Measurements from ENCODE around the gene MYRIP.
"Not testable (repeated sequence)": the region's sequence is repeated elsewhere in the genome, so short reads cannot be mapped to it uniquely, and the experiment has no call there.

MYRIP gene

DNA sequence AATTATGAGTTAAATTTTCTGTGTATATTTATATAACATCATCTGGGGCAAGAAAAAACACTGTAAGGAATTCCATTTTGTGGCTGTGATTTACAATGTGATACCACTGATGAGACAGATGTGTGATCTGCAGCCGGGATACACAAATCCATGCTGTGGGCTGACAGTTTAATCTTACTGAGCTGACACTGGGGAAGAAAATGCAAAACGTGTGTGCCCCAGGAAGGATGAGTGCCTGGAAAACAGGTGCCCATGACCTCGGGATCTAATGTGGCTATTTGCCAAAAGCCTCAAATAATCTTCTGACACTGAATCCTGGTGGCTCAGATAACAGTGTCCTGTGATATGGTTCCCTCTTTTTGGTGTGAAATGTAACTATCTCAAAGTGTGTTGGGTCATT, 10.5 kb downstream of the MYRIP start:
- no peak for DNase-seq
- H3K9me3 Mint-ChIP-seq: no peaks in the 10 kb centered on the region
- no peaks in the 10 kb centered on the region for H3K4me1 Mint-ChIP-seq
- no peak overlapping the region for H3K4me3 Mint-ChIP-seq
- no peaks in the 10 kb centered on the region for H3K36me3 Mint-ChIP-seq
- peaks cover 9% of the 10 kb centered on the region for H3K27me3 Mint-ChIP-seq
- no peak overlapping the region for H3K27ac Mint-ChIP-seq
- CTCF ChIA-PET: no interaction called here

DNA sequence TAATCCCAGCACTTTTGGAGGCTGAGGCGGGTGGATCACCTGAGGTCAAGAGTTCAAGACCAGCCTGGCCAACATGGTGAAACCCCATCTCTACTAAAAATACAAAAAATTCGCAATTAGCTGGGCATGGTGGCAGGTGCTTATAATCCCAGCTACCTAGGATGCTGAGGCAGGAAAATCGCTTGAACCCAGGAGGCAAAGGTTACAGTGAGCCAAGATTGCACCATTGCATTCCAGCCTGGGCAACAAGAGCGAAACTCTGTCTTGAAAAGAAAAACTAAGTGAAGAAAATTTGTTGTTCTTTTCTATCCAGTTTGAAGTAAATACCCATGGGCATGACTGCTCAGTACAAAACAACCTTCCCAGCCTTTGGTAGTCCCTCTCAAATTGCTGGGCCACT, 24.4 kb downstream of the MYRIP start:
- DNase-seq, H3K9me3 Mint-ChIP-seq, H3K27me3 Mint-ChIP-seq, H3K4me3 Mint-ChIP-seq, CTCF ChIA-PET, H3K4me1 Mint-ChIP-seq, H3K36me3 Mint-ChIP-seq, H3K27ac Mint-ChIP-seq: not testable (repeated sequence)

DNA sequence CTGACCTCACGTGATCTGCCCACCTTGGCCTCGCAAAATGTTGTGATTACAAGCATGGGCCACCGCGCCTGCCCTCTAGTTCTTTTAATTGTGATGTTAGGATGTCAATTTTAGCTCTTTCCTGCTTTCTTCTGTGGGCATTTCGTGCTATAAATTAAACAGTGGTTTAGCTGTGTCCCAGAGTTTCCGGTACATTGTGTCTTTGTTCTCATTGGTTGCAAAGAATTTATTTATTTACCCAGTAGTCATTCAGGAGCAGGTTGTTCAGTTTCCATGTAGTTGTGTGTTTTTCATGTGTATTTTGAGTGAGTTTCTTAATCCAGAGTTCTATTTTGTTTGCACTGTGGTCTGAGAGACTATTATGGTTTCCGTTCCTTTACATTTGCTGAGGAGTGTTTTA, 30.1 kb downstream of the MYRIP start:
- Mint-ChIP-seq H3K36me3 (no peaks in the 10 kb centered on the region), H3K27ac (no peak overlapping the region), H3K4me3 (no peak overlapping the region), H3K9me3 (no peaks in the 10 kb centered on the region), H3K27me3 (no peaks in the 10 kb centered on the region), H3K4me1 (no peaks in the 10 kb centered on the region)
- CTCF ChIA-PET: no interaction called here
- DNase-seq: no peak

DNA sequence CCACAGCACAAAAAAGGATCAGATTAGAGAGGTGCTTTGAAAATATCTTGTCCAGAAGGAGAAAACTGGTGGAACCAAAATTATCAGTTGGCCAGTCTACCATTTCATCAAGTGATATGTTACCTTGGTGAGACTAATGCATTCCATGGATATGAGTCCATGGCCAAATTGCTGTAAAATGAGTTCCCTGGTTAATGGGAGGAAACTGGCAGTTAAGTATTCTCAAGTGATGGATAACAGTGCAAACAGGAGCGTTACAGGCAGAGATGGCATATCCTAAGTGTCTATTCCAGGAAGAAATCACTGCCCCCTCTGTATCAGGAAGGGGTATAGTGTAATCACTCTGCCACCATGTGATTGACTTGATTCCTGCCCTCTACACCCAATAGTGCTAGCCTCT, 34.0 kb downstream of the MYRIP start:
- Mint-ChIP-seq H3K27ac (no peak overlapping the region), H3K27me3 (no peaks in the 10 kb centered on the region), H3K4me3 (no peak overlapping the region), H3K9me3 (no peaks in the 10 kb centered on the region), H3K36me3 (no peaks in the 10 kb centered on the region), H3K4me1 (no peaks in the 10 kb centered on the region)
- DNase-seq: no peak
- CTCF ChIA-PET: no interaction called here

DNA sequence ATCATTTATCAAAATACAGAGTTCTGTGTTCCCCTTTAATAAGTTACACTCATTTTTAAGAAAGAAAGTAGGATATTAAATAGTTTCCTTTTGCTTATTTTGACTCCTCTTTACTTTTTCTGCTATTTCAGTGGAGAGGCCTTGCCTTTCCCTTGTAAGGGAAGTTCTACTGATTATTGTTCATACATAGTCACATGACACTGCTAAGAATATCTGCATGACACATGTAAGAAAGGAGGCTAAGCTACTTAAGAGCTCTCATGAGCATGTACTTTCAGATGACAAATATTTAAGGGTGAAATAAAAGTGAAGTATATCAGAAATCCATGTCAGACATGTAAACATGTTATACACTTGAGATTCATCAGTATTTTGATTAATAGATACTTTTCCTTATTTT, 39.0 kb downstream of the MYRIP start:
- Mint-ChIP-seq H3K27me3 (no peaks in the 10 kb centered on the region), H3K36me3 (no peaks in the 10 kb centered on the region), H3K4me3 (no peak overlapping the region), H3K9me3 (no peaks in the 10 kb centered on the region), H3K4me1 (no peaks in the 10 kb centered on the region), H3K27ac (no peak overlapping the region)
- CTCF ChIA-PET: no interaction called here
- DNase-seq: no peak

DNA sequence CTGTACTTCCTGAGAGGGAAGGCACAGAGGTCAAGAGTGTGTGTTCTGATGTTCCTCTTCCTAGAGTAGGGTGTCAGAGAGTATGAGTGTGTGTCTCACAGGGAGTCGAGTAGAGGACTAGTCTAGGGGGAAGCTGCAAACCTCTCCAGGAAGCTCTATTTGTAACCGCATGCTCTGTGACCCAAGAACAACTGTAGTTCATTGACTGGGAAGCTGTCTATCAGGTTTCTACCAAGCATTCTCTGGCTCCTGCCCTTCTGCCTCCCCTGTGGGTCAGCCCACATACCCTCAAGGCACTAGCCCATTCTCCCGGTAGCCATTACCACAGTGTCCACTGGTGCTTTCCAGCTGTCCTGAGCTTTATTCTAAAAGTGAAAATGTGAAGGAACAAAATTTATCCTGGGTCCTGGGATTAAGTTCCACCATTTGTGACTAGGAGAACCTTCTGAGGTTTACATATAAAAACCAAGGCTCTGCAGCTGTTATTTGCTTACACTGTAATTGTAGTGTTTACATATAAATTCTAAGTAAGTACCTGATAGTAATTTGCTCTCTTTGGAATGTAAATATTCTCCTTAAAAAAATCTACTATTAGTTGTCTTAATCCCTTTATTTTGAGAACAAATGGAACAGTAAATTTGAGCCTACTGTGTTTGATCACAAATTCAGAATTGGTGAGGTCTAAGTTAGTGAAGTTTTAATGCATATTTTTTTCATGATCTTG, 40.7 kb downstream of the MYRIP start:
- DNase-seq: no peak
- Mint-ChIP-seq H3K4me3 (no peak overlapping the region), H3K4me1 (no peaks in the 10 kb centered on the region), H3K36me3 (no peaks in the 10 kb centered on the region), H3K27ac (no peak overlapping the region), H3K27me3 (no peaks in the 10 kb centered on the region), H3K9me3 (no peaks in the 10 kb centered on the region)
- CTCF ChIA-PET: no interaction called here

DNA sequence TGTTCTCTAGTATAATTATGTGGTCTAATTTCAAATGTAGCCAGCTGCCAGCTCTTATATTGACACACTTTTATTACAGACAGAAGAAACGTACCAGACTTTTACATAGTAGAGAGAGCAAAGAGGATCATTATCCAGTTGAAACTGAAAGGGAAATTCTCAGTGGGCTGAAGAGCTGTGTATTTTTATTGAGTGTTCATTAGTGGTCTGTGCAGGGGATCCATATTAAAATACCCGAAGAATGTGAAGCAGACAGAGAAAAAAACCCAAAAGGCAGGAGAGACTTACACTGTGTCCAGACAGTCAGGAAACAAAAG, 41.3 kb downstream of the MYRIP start:
- Mint-ChIP-seq H3K4me1 (no peaks in the 10 kb centered on the region), H3K27me3 (no peaks in the 10 kb centered on the region), H3K4me3 (no peak overlapping the region), H3K9me3 (no peaks in the 10 kb centered on the region), H3K27ac (no peak overlapping the region), H3K36me3 (no peaks in the 10 kb centered on the region)
- DNase-seq: no peak
- CTCF ChIA-PET: no interaction called here

DNA sequence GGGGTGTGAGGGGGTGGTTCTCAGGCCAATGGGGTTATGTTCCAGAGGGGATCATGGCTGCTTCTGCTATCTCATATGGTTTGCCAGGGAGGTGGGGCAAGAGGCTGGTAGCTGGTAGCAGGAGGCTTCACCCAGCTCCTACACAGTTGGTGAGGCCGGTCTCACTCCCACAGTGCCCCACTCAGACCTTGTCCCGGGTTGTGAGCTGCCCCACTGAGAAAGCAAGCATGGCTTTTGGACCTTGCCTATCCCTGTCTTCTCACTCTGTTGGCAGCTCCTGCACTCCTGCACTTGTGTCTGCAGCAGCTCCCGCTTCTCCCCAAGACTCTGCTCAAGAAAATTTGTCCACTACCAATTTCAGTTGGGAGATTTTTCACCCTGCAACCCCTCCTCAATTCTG, 46.1 kb downstream of the MYRIP start:
- H3K27ac Mint-ChIP-seq: no peak overlapping the region
- CTCF ChIA-PET: no interaction called here
- H3K27me3 Mint-ChIP-seq: no peaks in the 10 kb centered on the region
- H3K4me1 Mint-ChIP-seq: no peaks in the 10 kb centered on the region
- no peaks in the 10 kb centered on the region for H3K9me3 Mint-ChIP-seq
- H3K36me3 Mint-ChIP-seq: no peaks in the 10 kb centered on the region
- DNase-seq: no peak
- no peak overlapping the region for H3K4me3 Mint-ChIP-seq

DNA sequence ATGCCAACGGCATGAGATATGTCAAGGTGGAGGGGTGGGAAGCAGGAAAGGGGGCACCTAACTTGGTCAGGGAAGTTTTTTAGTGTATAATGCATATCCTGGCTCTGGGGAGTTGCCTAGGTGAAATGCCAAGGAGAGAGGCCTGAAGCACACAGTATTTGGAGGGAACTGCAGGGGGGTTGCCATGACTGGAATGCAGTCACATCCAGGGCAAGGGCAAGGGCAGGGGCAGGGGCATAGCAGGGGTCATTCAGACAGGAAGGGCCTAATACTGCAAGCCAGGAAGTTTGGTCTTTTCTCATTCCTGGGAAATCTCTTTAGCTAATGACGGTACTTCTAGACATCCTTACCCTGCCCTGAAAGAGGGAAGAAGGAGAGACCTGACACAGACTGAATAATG, 60.5 kb downstream of the MYRIP start:
- Mint-ChIP-seq H3K4me1 (no peaks in the 10 kb centered on the region), H3K4me3 (no peak overlapping the region), H3K27ac (no peak overlapping the region), H3K27me3 (no peaks in the 10 kb centered on the region), H3K9me3 (peaks cover 2% of the 10 kb centered on the region), H3K36me3 (no peaks in the 10 kb centered on the region)
- no peak for DNase-seq
- CTCF ChIA-PET: no interaction called here

DNA sequence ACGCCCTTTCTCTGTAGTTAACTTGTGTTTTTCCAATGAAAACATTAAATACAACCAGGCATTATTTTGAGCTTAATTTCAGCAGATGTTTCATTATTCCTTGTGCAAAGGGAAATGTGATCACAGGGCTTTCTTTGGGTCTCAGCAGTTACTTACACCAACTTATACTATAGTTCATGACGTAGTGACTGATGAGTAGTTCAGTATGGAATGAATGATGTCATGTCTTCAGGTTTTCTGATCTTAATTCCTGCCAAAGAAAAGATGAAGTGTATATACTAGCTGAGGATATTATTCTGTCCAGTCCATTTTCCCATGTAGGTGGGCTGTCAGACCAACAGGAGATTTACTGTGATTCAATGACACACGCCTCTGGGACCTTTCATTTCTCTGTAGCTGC, 61.3 kb downstream of the MYRIP start:
- Mint-ChIP-seq H3K36me3 (no peaks in the 10 kb centered on the region), H3K4me1 (no peaks in the 10 kb centered on the region), H3K27me3 (no peaks in the 10 kb centered on the region), H3K4me3 (no peak overlapping the region), H3K27ac (no peak overlapping the region), H3K9me3 (peaks cover 2% of the 10 kb centered on the region)
- DNase-seq: no peak
- CTCF ChIA-PET: no interaction called here

DNA sequence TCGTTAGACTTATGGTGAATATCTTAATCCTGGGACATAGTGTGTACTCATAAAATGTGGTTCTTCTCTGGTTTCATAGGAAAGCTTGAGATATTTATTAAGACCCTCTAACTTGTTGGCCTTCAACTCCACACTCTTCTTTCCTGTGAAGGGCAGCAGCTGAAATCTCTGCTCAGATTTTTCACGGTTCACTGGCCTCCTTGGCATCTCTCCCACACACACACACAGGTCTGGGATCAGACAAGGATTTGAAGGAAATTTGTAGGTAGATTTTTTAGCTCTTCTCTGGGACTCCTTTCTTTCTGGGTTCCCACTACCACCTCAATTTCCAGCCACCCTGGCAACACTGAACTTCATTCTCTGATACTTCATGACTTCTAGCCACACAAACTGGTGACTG, 70.2 kb downstream of the MYRIP start:
- Mint-ChIP-seq H3K4me1 (no peaks in the 10 kb centered on the region), H3K36me3 (no peaks in the 10 kb centered on the region), H3K27ac (no peak overlapping the region), H3K9me3 (no peaks in the 10 kb centered on the region), H3K4me3 (no peak overlapping the region), H3K27me3 (no peaks in the 10 kb centered on the region)
- DNase-seq: no peak
- CTCF ChIA-PET: no interaction called here

DNA sequence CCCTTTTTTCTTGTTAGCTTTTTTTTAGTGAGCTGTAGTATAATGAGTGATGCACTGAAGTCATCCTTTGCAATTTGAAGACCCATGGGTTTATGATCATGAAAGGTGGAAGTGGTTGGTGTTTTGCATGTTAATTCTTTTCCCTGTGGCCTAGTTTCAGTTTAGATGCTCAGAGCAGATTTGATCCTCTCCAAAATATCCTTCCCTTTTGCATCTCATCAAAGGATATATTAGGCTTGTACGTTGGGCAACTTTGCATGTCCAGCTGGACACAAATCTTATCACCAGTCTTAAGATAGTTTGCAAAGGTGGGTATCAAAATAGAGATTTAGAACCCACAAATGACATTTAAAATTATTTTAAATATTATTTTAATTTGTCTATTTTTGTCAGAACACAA, 72.7 kb downstream of the MYRIP start:
- Mint-ChIP-seq H3K9me3 (no peaks in the 10 kb centered on the region), H3K4me1 (no peaks in the 10 kb centered on the region), H3K4me3 (no peak overlapping the region), H3K36me3 (no peaks in the 10 kb centered on the region), H3K27ac (no peak overlapping the region), H3K27me3 (no peaks in the 10 kb centered on the region)
- CTCF ChIA-PET: no interaction called here
- no peak for DNase-seq

DNA sequence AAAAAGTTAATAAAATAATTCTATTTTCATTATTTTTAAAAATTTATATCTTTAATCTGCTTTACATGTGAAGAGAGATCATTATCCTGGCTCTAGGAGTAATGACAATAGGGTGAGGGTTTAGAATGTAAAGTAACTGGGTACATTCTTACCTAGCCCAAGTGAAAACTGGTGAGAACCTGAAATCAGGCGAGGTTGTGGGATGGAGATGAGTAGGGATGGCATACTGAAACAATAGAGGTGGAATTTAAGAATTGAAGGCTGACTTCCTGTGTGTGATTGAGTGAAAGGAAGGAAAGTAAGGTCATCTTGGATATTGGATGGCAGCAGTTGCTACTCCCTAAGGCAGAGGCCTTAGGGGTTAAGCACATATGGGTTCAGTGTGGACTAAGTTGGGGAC, 82.7 kb downstream of the MYRIP start:
- H3K36me3 Mint-ChIP-seq: no peaks in the 10 kb centered on the region
- CTCF ChIA-PET: no interaction called here
- H3K27me3 Mint-ChIP-seq: no peaks in the 10 kb centered on the region
- no peak overlapping the region for H3K4me3 Mint-ChIP-seq
- DNase-seq: no peak
- no peaks in the 10 kb centered on the region for H3K4me1 Mint-ChIP-seq
- no peak overlapping the region for H3K27ac Mint-ChIP-seq
- peaks cover 1% of the 10 kb centered on the region for H3K9me3 Mint-ChIP-seq

DNA sequence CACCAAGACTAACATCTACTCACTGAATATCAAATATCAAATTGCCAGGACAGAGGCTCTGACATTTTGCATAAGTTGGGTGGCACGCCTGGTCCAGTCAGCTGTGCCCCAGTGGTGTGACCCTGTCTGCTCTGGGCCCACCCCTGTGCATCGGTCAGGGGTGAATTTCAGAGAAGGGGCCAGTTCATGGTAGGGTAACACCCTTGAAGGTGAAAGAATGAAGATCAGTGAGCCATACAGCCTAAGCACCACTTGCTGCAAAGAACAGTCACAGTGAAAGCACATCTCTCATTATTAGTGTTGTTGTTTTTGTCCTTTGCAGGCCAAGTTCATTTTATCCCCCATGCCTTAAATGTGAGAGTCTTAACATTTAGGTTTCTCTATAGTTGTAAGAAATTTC, 86.8 kb downstream of the MYRIP start:
- CTCF ChIA-PET: no interaction called here
- H3K27me3 Mint-ChIP-seq: no peaks in the 10 kb centered on the region

DNA sequence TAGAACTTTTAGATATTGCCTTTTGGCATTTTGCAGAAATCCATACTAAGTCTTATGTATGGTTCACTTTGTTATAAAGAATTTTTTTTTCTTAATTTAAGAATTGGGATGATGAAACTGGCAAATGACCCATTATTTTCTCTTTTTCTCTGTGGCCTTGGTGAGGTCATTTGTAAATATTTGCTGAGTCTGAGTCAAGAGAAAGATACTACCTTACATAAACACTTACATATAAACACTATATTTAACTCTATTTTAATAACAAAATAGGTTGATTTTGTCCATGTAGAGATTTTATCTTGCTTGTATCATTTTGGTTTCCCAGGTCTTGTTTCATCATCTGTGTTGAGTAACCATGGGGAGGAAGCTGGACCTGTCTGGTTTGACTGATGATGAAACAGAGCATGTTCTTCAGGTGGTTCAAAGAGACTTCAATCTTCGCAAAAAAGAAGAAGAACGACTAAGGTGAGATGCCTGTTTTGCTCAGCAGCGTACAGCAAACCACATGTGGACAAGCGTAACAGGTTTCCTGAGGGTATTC, 91.1 kb downstream of the MYRIP start:
- Mint-ChIP-seq H3K27ac (no peak overlapping the region), H3K9me3 (no peaks in the 10 kb centered on the region), H3K36me3 (no peaks in the 10 kb centered on the region), H3K27me3 (no peaks in the 10 kb centered on the region), H3K4me1 (no peaks in the 10 kb centered on the region), H3K4me3 (no peak overlapping the region)
- DNase-seq: no peak
- CTCF ChIA-PET: no interaction called here

More for the DNA sequence above, 86.8 kb downstream of the MYRIP start:
- Mint-ChIP-seq H3K4me3 (no peak overlapping the region), H3K9me3 (no peaks in the 10 kb centered on the region), H3K27ac (no peak overlapping the region), H3K36me3 (no peaks in the 10 kb centered on the region), H3K4me1 (no peaks in the 10 kb centered on the region)
- no peak for DNase-seq

DNA sequence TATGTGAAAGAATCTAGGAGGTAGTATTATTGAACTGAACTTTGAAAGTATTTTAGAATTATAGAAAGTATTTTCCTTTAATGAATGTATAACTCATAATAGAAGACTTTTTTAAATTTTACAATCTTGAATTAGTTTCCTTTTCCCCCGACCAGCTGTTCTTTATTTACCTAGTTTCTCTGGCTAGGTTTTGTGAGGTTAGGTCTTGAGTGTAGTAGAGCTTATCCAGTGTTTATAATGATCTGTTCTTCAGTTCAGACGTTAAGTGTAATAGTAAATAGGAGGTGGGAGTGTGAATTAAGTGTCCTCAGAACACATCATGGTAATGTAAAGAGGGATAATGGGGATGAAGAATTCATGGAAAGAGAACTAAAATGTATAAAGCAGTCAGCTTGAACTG, 93.8 kb downstream of the MYRIP start:
- CTCF ChIA-PET: no interaction called here
- Mint-ChIP-seq H3K9me3 (no peaks in the 10 kb centered on the region), H3K36me3 (no peaks in the 10 kb centered on the region), H3K27me3 (no peaks in the 10 kb centered on the region), H3K4me1 (no peaks in the 10 kb centered on the region), H3K4me3 (no peak overlapping the region), H3K27ac (no peak overlapping the region)
- DNase-seq: no peak

Data from activated naive CD4-positive, alpha-beta T cell treated with anti-CD3 and anti-CD28 coated beads, Interleukin-2, amount 10 ng/mL, durations not matched to agents 7 days and 5 days (primary cell).